ENCODE results near the gene CFAP68. TPM values are rescaled to one million over a fixed set of nuclear protein-coding genes. Genes with fewer than 3 reads are reported as not detected.

CFAP68 gene
- total and polyA plus RNA-seq, 9 of the 15 experiments (the other 6 are each of a cell fraction or from before 2014, with no cell fraction given) = 22.8 to 72.3 (median 52.5) TPM

- TF ChIP-seq AFF4 (CRISPR knock-in tag; IDR thresholded peaks at IDR 0.05) (peak; percentile 25; the same call in 1 of the 2 replicates), HDAC1 (IDR thresholded peaks at IDR 0.05) (peak in 1 of 2 experiments; percentile 45; a peak in 1 of 4 replicates), NKRF (IDR thresholded peaks at IDR 0.05; ENCODE audit: borderline replicate concordance) (0 out of 2 replicates have a peak, but pooled peaks have one; percentile 22), TCF15 (CRISPR knock-in tag; IDR thresholded peaks at IDR 0.05) (no peak), ZKSCAN3 (CRISPR knock-in tag; IDR thresholded peaks at IDR 0.05) (no peak), U2AF1 (optimal IDR thresholded peaks at IDR 0.05; ENCODE audit: low read depth, low read length) (no peak), ZNF175 (CRISPR knock-in tag; IDR thresholded peaks at IDR 0.05; ENCODE audit: low read depth) (no peak), MITF (IDR thresholded peaks at IDR 0.05) (no peak), MYNN (IDR thresholded peaks at IDR 0.05) (no peak), MYNN (CRISPR knock-in tag; IDR thresholded peaks at IDR 0.05) (no peak), GTF2E2 (tag; IDR thresholded peaks at IDR 0.05) (no peak), CHD1 (IDR thresholded peaks at IDR 0.05; ENCODE audit: low read length) (no peak), EP400 (IDR thresholded peaks at IDR 0.05) (peak; percentile 83), EP300 (IDR thresholded peaks at IDR 0.05; ENCODE audit: low read length) (no peak; the same call in 1 of the 2 replicates), PURB (CRISPR knock-in tag; IDR thresholded peaks at IDR 0.05; ENCODE audit: low read depth) (no peak), HLTF (IDR thresholded peaks at IDR 0.05) (no peak), ZNF282 (CRISPR knock-in tag; IDR thresholded peaks at IDR 0.05) (no peak), HNRNPH1 (optimal IDR thresholded peaks at IDR 0.05; ENCODE audit: low read depth, low read length) (no peak)
- TF ChIP-seq, protein P1, sequence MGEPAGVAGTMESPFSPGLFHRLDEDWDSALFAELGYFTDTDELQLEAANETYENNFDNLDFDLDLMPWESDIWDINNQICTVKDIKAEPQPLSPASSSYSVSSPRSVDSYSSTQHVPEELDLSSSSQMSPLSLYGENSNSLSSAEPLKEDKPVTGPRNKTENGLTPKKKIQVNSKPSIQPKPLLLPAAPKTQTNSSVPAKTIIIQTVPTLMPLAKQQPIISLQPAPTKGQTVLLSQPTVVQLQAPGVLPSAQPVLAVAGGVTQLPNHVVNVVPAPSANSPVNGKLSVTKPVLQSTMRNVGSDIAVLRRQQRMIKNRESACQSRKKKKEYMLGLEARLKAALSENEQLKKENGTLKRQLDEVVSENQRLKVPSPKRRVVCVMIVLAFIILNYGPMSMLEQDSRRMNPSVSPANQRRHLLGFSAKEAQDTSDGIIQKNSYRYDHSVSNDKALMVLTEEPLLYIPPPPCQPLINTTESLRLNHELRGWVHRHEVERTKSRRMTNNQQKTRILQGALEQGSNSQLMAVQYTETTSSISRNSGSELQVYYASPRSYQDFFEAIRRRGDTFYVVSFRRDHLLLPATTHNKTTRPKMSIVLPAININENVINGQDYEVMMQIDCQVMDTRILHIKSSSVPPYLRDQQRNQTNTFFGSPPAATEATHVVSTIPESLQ (CRISPR knock-in tag; IDR thresholded peaks at IDR 0.05) = no peak
Measured at GRCh38 chr11:111926505-111927391, 47.4 kb downstream of the CFAP68 start (continued).
